ENCODE measurements around the gene PLA2G6. TPM values are rescaled to one million over a fixed set of nuclear protein-coding genes. Genes with fewer than 3 reads are reported as not detected.

The PLA2G6 gene
- polyA plus RNA-seq, 2 of the 4 experiments (the other 2 are of a cell fraction): 7.4 to 7.6 TPM

DNA sequence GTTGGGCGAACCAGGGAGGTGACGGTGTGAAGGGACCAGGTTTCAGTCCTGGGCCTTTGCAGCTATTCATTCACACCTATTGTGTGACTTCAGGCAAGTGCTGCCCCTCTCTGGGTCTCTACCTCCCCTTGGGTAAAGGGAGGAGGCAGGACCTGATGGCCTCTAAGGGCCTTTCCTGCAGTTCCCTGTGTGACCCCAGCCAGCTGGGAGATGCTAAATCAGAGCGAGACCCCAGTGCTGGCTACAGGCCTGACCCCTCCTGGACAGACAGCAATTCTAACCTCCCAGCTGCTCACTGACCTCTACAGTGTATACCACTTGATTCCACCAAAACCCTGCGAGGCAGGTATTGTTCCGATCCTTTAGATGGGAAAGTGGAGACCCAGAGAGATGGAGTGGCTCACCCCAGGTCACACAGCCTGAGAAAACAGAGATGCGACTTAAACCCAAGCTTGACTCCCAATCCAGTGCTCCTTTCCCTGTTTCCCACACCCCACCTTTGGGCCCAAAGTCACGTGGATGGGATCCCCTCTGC lies 26.3 kb upstream of the PLA2G6 start:
- WGBS (ENCODE audit: missing lambda C conversion rate): 90% methylated on average over 7 of the region's 7 CpGs
- CTCF ChIA-PET: interaction anchor here (0.5 to 2.4 kb wide), 3 partner anchors 75 to 94 kb away, joined by 3 to 12 read pairs (median 3); no protein-coding TSS in a partner anchor

GRCh38 chr22:38205261-38206128 lies 23.9 kb upstream of the PLA2G6 start:
- ATAC-seq (no peak), DNase-seq (ENCODE audit: low read depth in 1 of 2, low spot score in 1 of 2) (no peak), FAIRE-seq (no peak)
- H3K4me3 ChIP-seq: no peak overlapping the region
- no peak overlapping the region for H3K4me2 ChIP-seq
- no peak for TF ChIP-seq RCOR1 (IDR thresholded peaks at IDR 0.05; ENCODE audit: low read depth, low read length)
- TF ChIP-seq SREBF2 (IDR thresholded peaks at IDR 0.05): no peak
- CTCF ChIA-PET: interaction anchor here (1.2 to 2.4 kb wide), 3 partner anchors 25 to 108 kb away, joined by 3 to 12 read pairs (median 3); no protein-coding TSS in a partner anchor
- WGBS (ENCODE audit: missing lambda C conversion rate): 94% methylated on average over 6 of the region's 15 CpGs
- peaks cover 12% of the 10 kb centered on the region; the same call in 1 of the 3 replicates for H3K4me1 ChIP-seq
- no peak overlapping the region for H3K27ac ChIP-seq
- POLR2A ChIA-PET: no interaction called here
- H3K9me3 ChIP-seq: no peaks in the 10 kb centered on the region

More for the DNA sequence above, 26.3 kb upstream of the PLA2G6 start:
- DNase-seq (ENCODE audit: low read depth in 1 of 2, low spot score in 1 of 2) (no peak), FAIRE-seq (no peak), ATAC-seq (no peak)
- Histone ChIP-seq H3K4me3 (no peak overlapping the region), H3K27ac (no peak overlapping the region), H3K9me3 (no peaks in the 10 kb centered on the region), H3K4me1 (peaks cover 8% of the 10 kb centered on the region; the same call in 1 of the 3 replicates), H3K4me2 (no peak overlapping the region)
- POLR2A ChIA-PET: interaction anchor here (0.9 kb wide), 1 partner anchor 21 kb away, joined by 4 read pairs; no protein-coding TSS in a partner anchor
- TF ChIP-seq NPAS2 (CRISPR knock-in tag; IDR thresholded peaks at IDR 0.05; ENCODE audit: borderline replicate concordance): no peak
- no peak for TF ChIP-seq HOXA7 (CRISPR knock-in tag; IDR thresholded peaks at IDR 0.05)
- no peak for TF ChIP-seq HMGXB4 (CRISPR knock-in tag; IDR thresholded peaks at IDR 0.05; ENCODE audit: borderline replicate concordance)
- TF ChIP-seq ESRRA (IDR thresholded peaks at IDR 0.05; ENCODE audit: borderline replicate concordance, low read length): no peak
- no peak for TF ChIP-seq FOSL2 (IDR thresholded peaks at IDR 0.05)
- no peak for TF ChIP-seq FOSL2 (CRISPR knock-in tag; IDR thresholded peaks at IDR 0.05)
- TF ChIP-seq KDM5A (IDR thresholded peaks at IDR 0.05): no peak
- no peak for TF ChIP-seq JUNB (IDR thresholded peaks at IDR 0.05)
- no peak for TF ChIP-seq NR3C1 (IDR thresholded peaks at IDR 0.05)
- no peak for TF ChIP-seq PBX3 (IDR thresholded peaks at IDR 0.05)
- no peak for TF ChIP-seq EP300 (IDR thresholded peaks at IDR 0.05)

DNA sequence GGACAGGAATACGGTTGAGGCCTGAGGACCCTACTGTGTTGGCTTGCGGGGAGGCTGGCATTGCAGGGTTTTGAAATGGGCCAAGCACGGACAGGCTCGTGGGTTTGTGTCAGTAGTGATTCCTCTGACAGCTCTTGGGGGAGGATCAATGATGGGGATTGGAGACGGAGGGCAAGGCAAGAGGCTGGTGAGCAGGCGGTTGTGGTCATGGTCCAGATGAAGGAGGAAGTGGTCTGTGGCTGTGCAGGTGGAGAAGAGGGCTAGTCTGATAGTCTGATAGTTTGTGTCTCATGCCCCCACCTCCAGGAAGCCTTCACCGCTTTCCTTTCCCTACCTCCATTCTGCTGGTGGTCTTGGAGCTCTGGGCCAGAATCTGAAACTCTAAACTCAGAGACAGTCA lies 23.2 kb upstream of the PLA2G6 start:
- ChIA-PET CTCF (interaction anchor here (1.2 kb wide), 1 partner anchor 25 kb away, joined by 3 read pairs; no protein-coding TSS in a partner anchor), POLR2A (no interaction called here)
- Histone ChIP-seq H3K27ac (no peak overlapping the region), H3K9me3 (no peaks in the 10 kb centered on the region), H3K4me1 (peaks cover 12% of the 10 kb centered on the region; the same call in 1 of the 3 replicates), H3K4me3 (no peak overlapping the region), H3K4me2 (no peak overlapping the region)
- no peak for TF ChIP-seq SREBF2 (IDR thresholded peaks at IDR 0.05)
- no peak for TF ChIP-seq SMC3 (IDR thresholded peaks at IDR 0.05)
- no peak for TF ChIP-seq ZNF302 (CRISPR knock-in tag; IDR thresholded peaks at IDR 0.05)
- TF ChIP-seq ZSCAN20 (CRISPR knock-in tag; IDR thresholded peaks at IDR 0.05): no peak
- no peak for TF ChIP-seq NR3C1 (IDR thresholded peaks at IDR 0.05)
- TF ChIP-seq CEBPB (IDR thresholded peaks at IDR 0.05): no peak
- no peak for TF ChIP-seq JUNB (IDR thresholded peaks at IDR 0.05)
- TF ChIP-seq FOXS1 (CRISPR knock-in tag; IDR thresholded peaks at IDR 0.05): no peak
- TF ChIP-seq RAD21 (conservative IDR thresholded peaks at IDR 0.05 in 1 of 2, IDR thresholded peaks at IDR 0.05 in 1 of 2): no peak
- 91% methylated on average over 6 of the region's 7 CpGs for WGBS (ENCODE audit: missing lambda C conversion rate)
- FAIRE-seq (no peak), DNase-seq (ENCODE audit: low read depth in 1 of 2, low spot score in 1 of 2) (no peak), ATAC-seq (no peak)
